Stimulated activated CD4-positive, alpha-beta T cell treated with anti-CD3 and anti-CD28 coated beads, Interleukin-12 subunit alpha, Interleukin-12 subunit beta, amount 100 ng/mL, for 48 hours (primary cell): Measurements from ENCODE around the gene OR52E2.

Experiments
- DNase-seq, 3 donors: peaks; one replicate each; pipeline ENCODE4 v3.0.0-alpha.2; 2020; ENCODE audit warnings: low read depth in 2 of 3, low spot score in 1 of 3

Gene OR52E2

DNA sequence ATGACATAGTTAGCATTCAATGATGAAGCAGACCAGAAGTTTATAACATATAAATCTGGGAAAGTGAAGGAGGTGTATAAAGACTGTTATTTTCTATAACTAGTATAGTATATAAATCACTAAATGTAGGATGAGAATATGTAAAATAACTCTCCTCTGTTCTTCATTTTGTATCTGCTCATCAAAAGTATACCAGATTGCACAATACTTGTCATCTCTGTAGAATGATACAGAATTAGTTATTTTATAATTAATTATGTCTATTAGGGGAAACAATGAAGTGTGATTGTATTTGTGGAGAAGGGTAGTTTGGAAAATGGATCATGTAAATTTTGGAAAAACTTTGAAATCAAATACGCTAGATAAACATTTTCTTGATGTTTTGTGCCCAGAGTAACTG is 46.4 kb downstream of the OR52E2 start:
- no peak for DNase-seq

DNA sequence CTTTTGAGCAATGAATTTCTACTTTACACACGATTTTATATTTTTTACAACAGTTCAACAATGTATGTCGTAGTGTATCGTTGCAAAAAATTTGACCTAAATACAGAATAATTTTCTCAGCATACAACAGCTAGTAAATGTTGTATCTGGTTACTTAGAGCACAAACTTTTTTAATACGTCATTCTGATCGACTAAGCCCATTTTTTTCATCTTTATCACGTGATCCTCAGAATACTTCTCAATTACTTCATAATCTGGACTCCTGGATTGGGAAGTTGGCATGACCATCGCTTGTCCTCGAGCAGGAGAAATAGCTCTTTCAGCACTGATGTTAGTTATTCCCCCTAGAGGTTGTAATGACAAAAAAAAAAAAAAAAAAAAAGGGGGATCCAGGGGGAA is 48.2 kb downstream of the OR52E2 start:
- no peak for DNase-seq
